Lower leg skin (tissue), 3 donors: ENCODE results near the gene LEKR1.

Experiments
- CTCF ChIP-seq, 3 donors: fragments of 450-650 bp; IDR thresholded peaks; one replicate each; pipeline ENCODE4 v1.5.1; 2016; ENCODE audit warnings: antibody characterized with exemption in 3 of 3, mild to moderate bottlenecking in 3 of 3, moderate library complexity in 2 of 3
- POLR2A ChIP-seq, 2 donors: fragments of 450-650 bp; IDR thresholded peaks; one replicate each; pipeline ENCODE4 v1.6.1; 2016 to 2017; ENCODE audit warnings: antibody characterized with exemption in 2 of 2, mild to moderate bottlenecking in 1 of 2, moderate library complexity in 1 of 2

- no peak for TF ChIP-seq CTCF (IDR thresholded peaks at IDR 0.05)
- no peak for TF ChIP-seq POLR2A (IDR thresholded peaks at IDR 0.05)
These were observed 32.3 kb upstream of the LEKR1 start for GRCh38 chr3:156793851-156794250.
